HEK293 (cell line): ENCODE results near the gene KIF5B.

ENCODE experiments used
- AEBP2 ChIP-seq: fragments of 450-650 bp; formaldehyde crosslinking; IDR thresholded peaks from 2 replicates; pipeline ENCODE4 v1.5.1; 2016; ENCODE audit warnings: missing biosample characterization, missing genetic modification characterization, borderline replicate concordance
- CTCF ChIP-seq: fragments of 450-650 bp; formaldehyde crosslinking; IDR thresholded peaks from 2 replicates; pipeline ENCODE4 v1.5.1; 2016; ENCODE audit warnings: missing biosample characterization, missing genetic modification characterization
- EGR2 ChIP-seq: fragments of 450-650 bp; formaldehyde crosslinking; IDR thresholded peaks from 2 replicates; pipeline ENCODE4 v1.5.1; 2016; ENCODE audit warnings: low read depth, missing biosample characterization, missing genetic modification characterization
- GLIS1 ChIP-seq: fragments of 450-650 bp; formaldehyde crosslinking; IDR thresholded peaks from 2 replicates; pipeline ENCODE4 v1.5.1; 2016; ENCODE audit warnings: missing biosample characterization, missing genetic modification characterization
- GLIS2 ChIP-seq: fragments of 450-650 bp; formaldehyde crosslinking; IDR thresholded peaks from 2 replicates; pipeline ENCODE4 v1.5.1; 2016; ENCODE audit warnings: missing biosample characterization, missing genetic modification characterization
- IKZF3 ChIP-seq: fragments of 450-650 bp; IDR thresholded peaks from 2 replicates; pipeline ENCODE4 v1.5.0; 2018; ENCODE audit warnings: missing biosample characterization, mild to moderate bottlenecking, missing genetic modification characterization, moderate library complexity
- KLF1 ChIP-seq: fragments of 450-650 bp; formaldehyde crosslinking; IDR thresholded peaks from 2 replicates; pipeline ENCODE4 v1.5.1; 2016; ENCODE audit warnings: missing biosample characterization, missing genetic modification characterization
- KLF9 ChIP-seq: fragments of 450-650 bp; formaldehyde crosslinking; IDR thresholded peaks from 2 replicates; pipeline ENCODE4 v1.5.1; 2016; ENCODE audit warnings: missing biosample characterization, missing genetic modification characterization, low read depth
- ZBTB17 ChIP-seq: fragments of 450-650 bp; formaldehyde crosslinking; IDR thresholded peaks from 2 replicates; pipeline ENCODE4 v1.5.1; 2016; ENCODE audit warnings: missing biosample characterization, missing genetic modification characterization
- ZBTB48 ChIP-seq: fragments of 450-650 bp; formaldehyde crosslinking; IDR thresholded peaks from 2 replicates; pipeline ENCODE4 v1.5.1; 2016; ENCODE audit warnings: missing biosample characterization, missing genetic modification characterization
- ZBTB8A ChIP-seq: fragments of 450-650 bp; formaldehyde crosslinking; IDR thresholded peaks from 2 replicates; pipeline ENCODE4 v1.5.1; 2016; ENCODE audit warnings: missing biosample characterization, missing genetic modification characterization
- ZNF112 ChIP-seq: fragments of 450-650 bp; formaldehyde crosslinking; IDR thresholded peaks from 2 replicates; pipeline ENCODE4 v1.5.0; 2017; ENCODE audit warnings: missing biosample characterization, missing genetic modification characterization
- ZNF121 ChIP-seq: fragments of 450-650 bp; formaldehyde crosslinking; IDR thresholded peaks from 2 replicates; pipeline ENCODE4 v1.5.1; 2016; ENCODE audit warnings: missing biosample characterization, missing genetic modification characterization
- ZNF184 ChIP-seq: fragments of 450-650 bp; IDR thresholded peaks from 2 replicates; pipeline ENCODE4 v1.5.1; 2018; ENCODE audit warnings: missing biosample characterization, mild to moderate bottlenecking, missing genetic modification characterization
- ZNF239 ChIP-seq: fragments of 450-650 bp; formaldehyde crosslinking; IDR thresholded peaks from 2 replicates; pipeline ENCODE4 v1.5.1; 2016; ENCODE audit warnings: missing biosample characterization, missing genetic modification characterization
- ZNF335 ChIP-seq: fragments of 450-650 bp; formaldehyde crosslinking; conservative IDR thresholded peaks from 2 replicates; pipeline ENCODE4 v1.5.1; 2016; ENCODE audit warnings: missing biosample characterization, missing genetic modification characterization
- ZNF416 ChIP-seq: fragments of 450-650 bp; formaldehyde crosslinking; IDR thresholded peaks from 2 replicates; pipeline ENCODE4 v1.5.1; 2016; ENCODE audit warnings: missing biosample characterization, missing genetic modification characterization
- ZNF423 ChIP-seq: fragments of 450-650 bp; formaldehyde crosslinking; IDR thresholded peaks from 2 replicates; pipeline ENCODE4 v1.5.1; 2016; ENCODE audit warnings: missing biosample characterization, missing genetic modification characterization
- ZNF449 ChIP-seq: fragments of 450-650 bp; formaldehyde crosslinking; IDR thresholded peaks from 2 replicates; pipeline ENCODE4 v1.5.1; 2017; ENCODE audit warnings: missing biosample characterization, mild to moderate bottlenecking, missing genetic modification characterization, moderate library complexity
- ZNF501 ChIP-seq: fragments of 450-650 bp; formaldehyde crosslinking; IDR thresholded peaks from 2 replicates; pipeline ENCODE4 v1.5.1; 2016; ENCODE audit warnings: missing biosample characterization, missing genetic modification characterization
- ZNF600 ChIP-seq: fragments of 450-650 bp; formaldehyde crosslinking; IDR thresholded peaks from 2 replicates; pipeline ENCODE4 v1.5.1; 2016; ENCODE audit warnings: missing biosample characterization, missing genetic modification characterization
- ZNF610 ChIP-seq: fragments of 450-650 bp; formaldehyde crosslinking; IDR thresholded peaks from 2 replicates; pipeline ENCODE4 v1.5.1; 2016; ENCODE audit warnings: missing biosample characterization, missing genetic modification characterization, borderline replicate concordance
- ZNF621 ChIP-seq: fragments of 450-650 bp; formaldehyde crosslinking; IDR thresholded peaks from 2 replicates; pipeline ENCODE4 v1.5.1; 2017; ENCODE audit warnings: missing biosample characterization, missing genetic modification characterization
- ZNF626 ChIP-seq: fragments of 450-650 bp; sonication (Bioruptor Pico); formaldehyde crosslinking; IDR thresholded peaks from 2 replicates; pipeline ENCODE4 v1.5.1; 2018; ENCODE audit warnings: missing biosample characterization, missing genetic modification characterization, inconsistent platforms
- ZNF791 ChIP-seq: fragments of 450-650 bp; formaldehyde crosslinking; IDR thresholded peaks from 2 replicates; pipeline ENCODE4 v1.5.1; 2016; ENCODE audit warnings: missing biosample characterization, missing genetic modification characterization
- ZSCAN16 ChIP-seq: fragments of 450-650 bp; formaldehyde crosslinking; IDR thresholded peaks from 2 replicates; pipeline ENCODE4 v1.5.1; 2016; ENCODE audit warnings: missing biosample characterization, missing genetic modification characterization
- ZSCAN4 ChIP-seq: fragments of 450-650 bp; formaldehyde crosslinking; IDR thresholded peaks from 2 replicates; pipeline ENCODE4 v1.5.1; 2017; ENCODE audit warnings: missing biosample characterization, missing genetic modification characterization
- ZXDB ChIP-seq: fragments of 450-650 bp; formaldehyde crosslinking; IDR thresholded peaks from 2 replicates; pipeline ENCODE4 v1.5.1; 2016; ENCODE audit warnings: missing biosample characterization, missing genetic modification characterization
- TF ChIP-seq, protein P1 (sequence below): fragments of 450-650 bp; formaldehyde crosslinking; IDR thresholded peaks from 2 replicates; pipeline ENCODE4 v1.5.1; 2016; ENCODE audit warnings: missing biosample characterization, missing genetic modification characterization
- TF ChIP-seq, protein P2 (sequence below): fragments of 450-650 bp; formaldehyde crosslinking; IDR thresholded peaks from 2 replicates; pipeline ENCODE4 v1.5.1; 2016; ENCODE audit warnings: missing biosample characterization, missing genetic modification characterization

KIF5B gene

DNA sequence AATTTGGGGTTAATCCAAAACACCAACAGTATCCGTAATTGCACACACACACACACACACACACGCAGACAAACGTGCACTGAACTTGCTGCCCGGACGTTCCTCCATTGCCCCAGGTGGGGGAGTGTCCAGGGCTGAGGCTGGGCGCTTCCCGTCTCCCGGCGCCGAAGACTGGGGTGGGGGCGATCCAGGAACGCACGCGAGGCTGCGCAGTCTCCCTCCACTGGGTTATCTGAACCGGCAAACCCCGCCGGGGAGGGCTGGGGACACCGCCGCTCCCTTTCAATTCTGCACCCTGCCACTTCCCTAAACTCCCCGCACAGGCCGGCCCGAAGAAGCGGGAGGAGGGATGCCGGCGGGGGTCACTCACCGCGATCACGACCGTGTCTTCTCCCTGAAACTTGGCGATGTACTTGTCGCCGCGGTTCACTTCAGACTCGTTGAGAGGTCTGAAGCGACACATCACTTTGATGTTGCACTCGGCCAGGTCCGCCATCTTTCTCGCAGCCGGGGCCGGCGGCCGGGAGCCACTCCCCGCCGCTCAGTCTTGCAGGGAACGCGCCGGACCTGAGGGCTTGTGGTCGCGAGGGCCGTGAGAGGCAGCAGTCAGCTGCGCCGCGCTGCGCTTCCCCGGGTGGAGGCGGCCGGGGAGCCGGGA is 618 bp downstream of the KIF5B start (continued):
- TF ChIP-seq KLF1 (tag by site-specific recombination) (peak; percentile 85), IKZF3 (tag by site-specific recombination) (peak; percentile 78), ZNF335 (tag by site-specific recombination) (peak; percentile 78), GLIS2 (tag by site-specific recombination) (peak; percentile 71), ZNF449 (tag by site-specific recombination) (0 out of 2 replicates have a peak, but pooled peaks have one; percentile 29), ZNF416 (tag by site-specific recombination) (no peak), GLIS1 (tag by site-specific recombination) (peak; percentile 59; the same call in 1 of the 2 replicates), KLF9 (peak; percentile 90), ZSCAN4 (tag by site-specific recombination) (peak; percentile 96), ZBTB8A (peak; percentile 71), ZBTB17 (no peak; the same call in 1 of the 2 replicates), ZNF239 (tag by site-specific recombination) (no peak), ZSCAN16 (tag by site-specific recombination) (no peak), ZNF621 (no peak), AEBP2 (tag by site-specific recombination) (no peak), CTCF (tag by site-specific recombination) (no peak), ZNF501 (tag by site-specific recombination) (no peak), ZNF600 (tag by site-specific recombination) (peak; percentile 72), ZNF423 (no peak), ZNF610 (tag by site-specific recombination) (peak; percentile 82), ZXDB (tag by site-specific recombination) (0 out of 2 replicates have a peak, but pooled peaks have one; percentile 14), ZNF121 (tag by site-specific recombination) (no peak), ZNF112 (tag by site-specific recombination) (no peak), EGR2 (peak; percentile 18; the same call in 1 of the 2 replicates), ZBTB48 (tag by site-specific recombination) (peak; percentile 79), ZNF184 (no peak), ZNF626 (no peak), ZNF791 (tag by site-specific recombination) (no peak)
- TF ChIP-seq, protein P1, sequence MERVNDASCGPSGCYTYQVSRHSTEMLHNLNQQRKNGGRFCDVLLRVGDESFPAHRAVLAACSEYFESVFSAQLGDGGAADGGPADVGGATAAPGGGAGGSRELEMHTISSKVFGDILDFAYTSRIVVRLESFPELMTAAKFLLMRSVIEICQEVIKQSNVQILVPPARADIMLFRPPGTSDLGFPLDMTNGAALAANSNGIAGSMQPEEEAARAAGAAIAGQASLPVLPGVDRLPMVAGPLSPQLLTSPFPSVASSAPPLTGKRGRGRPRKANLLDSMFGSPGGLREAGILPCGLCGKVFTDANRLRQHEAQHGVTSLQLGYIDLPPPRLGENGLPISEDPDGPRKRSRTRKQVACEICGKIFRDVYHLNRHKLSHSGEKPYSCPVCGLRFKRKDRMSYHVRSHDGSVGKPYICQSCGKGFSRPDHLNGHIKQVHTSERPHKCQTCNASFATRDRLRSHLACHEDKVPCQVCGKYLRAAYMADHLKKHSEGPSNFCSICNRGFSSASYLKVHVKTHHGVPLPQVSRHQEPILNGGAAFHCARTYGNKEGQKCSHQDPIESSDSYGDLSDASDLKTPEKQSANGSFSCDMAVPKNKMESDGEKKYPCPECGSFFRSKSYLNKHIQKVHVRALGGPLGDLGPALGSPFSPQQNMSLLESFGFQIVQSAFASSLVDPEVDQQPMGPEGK (tag by site-specific recombination) = peak; percentile 85
- TF ChIP-seq, protein P2, sequence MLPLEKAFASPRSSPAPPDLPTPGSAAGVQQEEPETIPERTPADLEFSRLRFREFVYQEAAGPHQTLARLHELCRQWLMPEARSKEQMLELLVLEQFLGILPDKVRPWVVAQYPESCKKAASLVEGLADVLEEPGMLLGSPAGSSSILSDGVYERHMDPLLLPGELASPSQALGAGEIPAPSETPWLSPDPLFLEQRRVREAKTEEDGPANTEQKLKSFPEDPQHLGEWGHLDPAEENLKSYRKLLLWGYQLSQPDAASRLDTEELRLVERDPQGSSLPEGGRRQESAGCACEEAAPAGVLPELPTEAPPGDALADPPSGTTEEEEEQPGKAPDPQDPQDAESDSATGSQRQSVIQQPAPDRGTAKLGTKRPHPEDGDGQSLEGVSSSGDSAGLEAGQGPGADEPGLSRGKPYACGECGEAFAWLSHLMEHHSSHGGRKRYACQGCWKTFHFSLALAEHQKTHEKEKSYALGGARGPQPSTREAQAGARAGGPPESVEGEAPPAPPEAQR = no peak
